K562 (cell line): ENCODE data around the gene TEAD3. TPM values are rescaled to one million over a fixed set of nuclear protein-coding genes. Genes with fewer than 3 reads are reported as not detected.

Experiments used
- CHD7 ChIP-seq: fragments of 200-600 bp; sonication (generic); IDR thresholded peaks from one replicate; pipeline ENCODE4 v1.6.1; 2012; ENCODE audit warnings: mild to moderate bottlenecking, low read depth, low read length, inconsistent platforms
- GTF3C2 ChIP-seq: IDR thresholded peaks from 3 replicates; pipeline ENCODE4 v1.6.1; 2011; ENCODE audit warnings: borderline replicate concordance, mild to moderate bottlenecking, moderate library complexity; ENCODE audit not compliant: insufficient read length; ENCODE audit errors: extremely low read depth
- POLR2AphosphoS5 ChIP-seq: IDR thresholded peaks from 2 replicates; pipeline ENCODE4 v1.6.1; 2011; ENCODE audit warnings: mild to moderate bottlenecking, low read depth, low read length, moderate library complexity; ENCODE audit not compliant: control insufficient read depth, insufficient read depth
- RUNX1 ChIP-seq: sonication (generic); IDR thresholded peaks from 2 replicates; pipeline ENCODE4 v1.6.1; 2016; ENCODE audit warnings: antibody characterized with exemption, low read depth
- TAF9B ChIP-seq: fragments of 450-650 bp; IDR thresholded peaks from 2 replicates; pipeline ENCODE4 v1.6.1; 2018; ENCODE audit warnings: mild to moderate bottlenecking; ENCODE audit not compliant: partially characterized antibody
- ZNF707 ChIP-seq: fragments of 250-450 bp; sonication (Bioruptor Pico); conservative IDR thresholded peaks from 2 replicates; pipeline ENCODE4 v1.8.0; 2022; ENCODE audit warnings: inconsistent platforms, mild to moderate bottlenecking, moderate library complexity
- polyA plus RNA-seq, 8 experiments: library from polyadenylated mRNA; depleted of rRNA in 4 of 8; stranded (reverse) in 5 of 8; unstranded in 3 of 8; fragments of >200 nt; fragmentation: Nextera tagmentation in 2 of 8; fragmentation: Illumina TruSeq in 1 of 8; extraction: Ambion mirVana in 2 of 8; extraction: Trizol in 1 of 8; gene quantifications; 2 replicates each; pipeline versions ENCODE4 v1.2.1 to v1.2.3, GENCODE V29; 2011 to 2014; ENCODE audit warnings: inconsistent platforms in 1 of 8, missing spikeins in 1 of 8
- total RNA-seq, 7 experiments: library from RNA; depleted of rRNA in 6 of 7; stranded (reverse); fragments of >200 nt in 6 of 7; fragmentation: Illumina TruSeq in 2 of 7; extraction: Trizol in 2 of 7; gene quantifications; 2 replicates each; pipeline versions ENCODE4 v1.2.1 to v1.2.3, GENCODE V29; 2011 to 2021; ENCODE audit warnings: low replicate concordance in 1 of 7
- TF ChIP-seq, protein P1 (sequence below): fragments of 450-650 bp; IDR thresholded peaks from 2 replicates; pipeline ENCODE4 v1.6.1; 2016; ENCODE audit warnings: antibody characterized with exemption
- TF ChIP-seq, protein P2 (sequence below): fragments of 250-450 bp; sonication (Bioruptor Pico); IDR thresholded peaks from 2 replicates; pipeline ENCODE4 v1.8.0; 2022; ENCODE audit warnings: inconsistent platforms, mild to moderate bottlenecking, moderate library complexity, borderline replicate concordance

TEAD3 gene
- total and polyA plus RNA-seq, 9 of the 15 experiments (the other 6 are each of a cell fraction or from before 2014, with no cell fraction given): 0.63 to 13.2 (median 3.3) TPM

DNA sequence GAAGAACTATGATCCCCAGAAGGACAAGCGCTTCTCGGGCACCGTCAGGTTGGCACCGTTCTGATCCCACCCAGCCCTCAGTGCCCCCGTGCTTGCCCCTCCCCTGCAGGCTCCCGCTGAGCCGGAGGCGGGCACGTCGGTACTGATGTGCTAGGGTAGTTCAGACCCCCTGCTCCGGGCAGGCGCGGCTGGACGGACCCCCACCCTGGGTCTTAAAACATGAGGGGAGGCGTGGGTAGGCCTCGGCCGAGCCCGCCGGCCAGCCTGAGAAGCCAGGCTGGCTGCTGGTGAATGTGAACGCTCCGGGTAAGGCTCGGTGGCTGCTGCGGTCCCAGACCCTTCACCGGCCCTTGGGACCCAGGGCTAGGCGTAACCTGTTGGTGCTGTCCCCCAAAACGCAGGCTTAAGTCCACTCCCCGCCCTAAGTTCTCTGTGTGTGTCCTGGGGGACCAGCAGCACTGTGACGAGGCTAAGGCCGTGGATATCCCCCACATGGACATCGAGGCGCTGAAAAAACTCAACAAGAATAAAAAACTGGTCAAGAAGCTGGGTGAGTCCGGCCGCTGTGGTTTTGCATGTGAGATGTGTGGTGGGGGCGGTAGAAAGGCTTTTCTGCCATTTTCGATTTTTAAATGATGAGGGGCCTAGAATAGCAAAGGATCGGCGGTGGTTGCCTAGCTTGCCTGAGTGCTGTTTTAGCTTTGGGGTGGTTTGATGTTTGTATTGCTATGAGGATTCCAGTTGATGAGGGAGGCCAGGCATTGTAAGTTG is 27.7 kb downstream of the TEAD3 start (continued):
- TF ChIP-seq, protein P1, sequence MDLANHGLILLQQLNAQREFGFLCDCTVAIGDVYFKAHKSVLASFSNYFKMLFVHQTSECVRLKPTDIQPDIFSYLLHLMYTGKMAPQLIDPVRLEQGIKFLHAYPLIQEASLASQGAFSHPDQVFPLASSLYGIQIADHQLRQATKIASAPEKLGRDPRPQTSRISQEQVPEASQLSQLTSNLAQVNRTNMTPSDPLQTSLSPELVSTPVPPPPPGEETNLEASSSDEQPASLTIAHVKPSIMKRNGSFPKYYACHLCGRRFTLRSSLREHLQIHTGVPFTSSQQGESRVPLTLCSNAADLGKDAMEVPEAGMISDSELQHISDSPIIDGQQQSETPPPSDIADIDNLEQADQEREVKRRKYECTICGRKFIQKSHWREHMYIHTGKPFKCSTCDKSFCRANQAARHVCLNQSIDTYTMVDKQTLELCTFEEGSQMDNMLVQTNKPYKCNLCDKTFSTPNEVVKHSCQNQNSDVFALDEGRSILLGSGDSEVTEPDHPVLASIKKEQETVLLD: no peak
- no peak for TF ChIP-seq ZNF707 (CRISPR knock-in tag)
- no peak for TF ChIP-seq POLR2AphosphoS5
- TF ChIP-seq TAF9B: no peak
- no peak for TF ChIP-seq CHD7
- TF ChIP-seq, protein P2, sequence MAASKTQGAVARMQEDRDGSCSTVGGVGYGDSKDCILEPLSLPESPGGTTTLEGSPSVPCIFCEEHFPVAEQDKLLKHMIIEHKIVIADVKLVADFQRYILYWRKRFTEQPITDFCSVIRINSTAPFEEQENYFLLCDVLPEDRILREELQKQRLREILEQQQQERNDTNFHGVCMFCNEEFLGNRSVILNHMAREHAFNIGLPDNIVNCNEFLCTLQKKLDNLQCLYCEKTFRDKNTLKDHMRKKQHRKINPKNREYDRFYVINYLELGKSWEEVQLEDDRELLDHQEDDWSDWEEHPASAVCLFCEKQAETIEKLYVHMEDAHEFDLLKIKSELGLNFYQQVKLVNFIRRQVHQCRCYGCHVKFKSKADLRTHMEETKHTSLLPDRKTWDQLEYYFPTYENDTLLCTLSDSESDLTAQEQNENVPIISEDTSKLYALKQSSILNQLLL (CRISPR knock-in tag): no peak
- TF ChIP-seq GTF3C2: no peak
- no peak for TF ChIP-seq RUNX1
